ENCODE data around the gene ISX. TPM values are rescaled to one million over a fixed set of nuclear protein-coding genes. Genes with fewer than 3 reads are reported as not detected.

ISX gene
- total and polyA plus RNA-seq, 2 of the 13 experiments (the other 11 are each of a cell fraction or from before 2014, with no cell fraction given) = 1.4 to 1.8 TPM

- no peak for TF ChIP-seq ZNF441 (CRISPR knock-in tag; IDR thresholded peaks at IDR 0.05; ENCODE audit: borderline replicate concordance)
- TF ChIP-seq SP140L (CRISPR knock-in tag; IDR thresholded peaks at IDR 0.05; ENCODE audit: borderline replicate concordance) = no peak
- TF ChIP-seq PREB (CRISPR knock-in tag; IDR thresholded peaks at IDR 0.05) = no peak
- TF ChIP-seq ZNF75D (CRISPR knock-in tag; IDR thresholded peaks at IDR 0.05; ENCODE audit: borderline replicate concordance) = no peak
- no peak for TF ChIP-seq ZNF614 (CRISPR knock-in tag; IDR thresholded peaks at IDR 0.05; ENCODE audit: borderline replicate concordance)
- TF ChIP-seq CBX1 (IDR thresholded peaks at IDR 0.05; ENCODE audit: low read depth) = no peak
- no peak for TF ChIP-seq MAX (IDR thresholded peaks at IDR 0.05)
- no peak for TF ChIP-seq POLR2G (IDR thresholded peaks at IDR 0.05; ENCODE audit: low read depth, low read length)
- TF ChIP-seq KAT7 (CRISPR knock-in tag; IDR thresholded peaks at IDR 0.05; ENCODE audit: borderline replicate concordance) = no peak
Measured at GRCh38 chr22:35016909-35017308, 49.0 kb upstream of the ISX start (continued).

GRCh38 chr22:35018995-35019394, 47.0 kb upstream of the ISX start:
- Histone ChIP-seq H4K20me1 (ENCODE audit: insufficient read depth, low read length) (no peaks in the 10 kb centered on the region), H3K27ac (ENCODE audit: extremely low read length, insufficient read depth, low read length) (no peak overlapping the region), H3K79me2 (ENCODE audit: insufficient read depth, low read length) (no peaks in the 10 kb centered on the region), H3K4me3 (replicated peaks in 1 of 3; ENCODE audit: insufficient read depth in 1 of 3, low read depth in 2 of 3, low read length in 3 of 3) (no peak overlapping the region), H2AFZ (ENCODE audit: low read length) (no peak overlapping the region), H3K9ac (ENCODE audit: insufficient read depth, low read depth, low read length) (no peak overlapping the region), H3K4me2 (ENCODE audit: low read depth, low read length) (no peak overlapping the region), H3K4me1 (ENCODE audit: insufficient read depth, low read length) (no peaks in the 10 kb centered on the region), H3K9me3 (ENCODE audit: low read length) (no peaks in the 10 kb centered on the region), H3K36me3 (replicated peaks in 1 of 2; ENCODE audit: control insufficient read depth in 1 of 2, insufficient read depth in 2 of 2, low read length in 2 of 2) (no peaks in the 10 kb centered on the region), H3K27me3 (ENCODE audit: control insufficient read depth in 1 of 2, insufficient read depth in 2 of 2, low read length in 2 of 2) (peaks cover 0 to 21% of the 10 kb centered on the region in 2 experiments; a peak in 1 of 5 replicates)
- intact Hi-C loops (cut with micrococcal nuclease; ENCODE audit: unreplicated experiment) = no loop called here
- TF ChIP-seq ZNF230 (CRISPR knock-in tag; IDR thresholded peaks at IDR 0.05) = no peak
- TF ChIP-seq GABPA (IDR thresholded peaks at IDR 0.05; ENCODE audit: low read depth, low read length) = no peak; the same call in 1 of the 2 replicates
- TF ChIP-seq GABPA (CRISPR knock-in tag; IDR thresholded peaks at IDR 0.05; ENCODE audit: low read depth) = peak; percentile 55
- in situ Hi-C loops (cut with HindIII; ENCODE audit: extremely low pct_ligation_motif_present, low pct_unique_long_range_greater_than_20kb) = no loop called here
- no TSS peak for BruUV-seq (replicated peaks)
- ChIA-PET CTCF (ENCODE audit: low intra/inter-chr PET ratio, low total read pairs) (interaction anchor here (0.6 kb wide), 1 partner anchor 604 kb away, joined by 4 read pairs; no protein-coding TSS in a partner anchor), POLR2A (no interaction called here)
- DNase-seq (ENCODE audit: low spot score) (no peak), ATAC-seq (no peak), FAIRE-seq (no peak)
- WGBS (ENCODE audit: low lambda C conversion rate) = no CpG with 5 or more reads among the region's 2 CpGs
